Measurements from ENCODE around the gene PLXNA1. TPM values are rescaled to one million over a fixed set of nuclear protein-coding genes. Genes with fewer than 3 reads are reported as not detected.

Gene PLXNA1
- total and polyA plus RNA-seq, 2 experiments from 2014 or later: 11.0 to 73.5 TPM

GRCh38 chr3:126974756-126975155, 8.2 kb upstream of the PLXNA1 start (continued):
- TF ChIP-seq ZNF462 (CRISPR knock-in tag; IDR thresholded peaks at IDR 0.05): no peak
- TF ChIP-seq, protein P1, sequence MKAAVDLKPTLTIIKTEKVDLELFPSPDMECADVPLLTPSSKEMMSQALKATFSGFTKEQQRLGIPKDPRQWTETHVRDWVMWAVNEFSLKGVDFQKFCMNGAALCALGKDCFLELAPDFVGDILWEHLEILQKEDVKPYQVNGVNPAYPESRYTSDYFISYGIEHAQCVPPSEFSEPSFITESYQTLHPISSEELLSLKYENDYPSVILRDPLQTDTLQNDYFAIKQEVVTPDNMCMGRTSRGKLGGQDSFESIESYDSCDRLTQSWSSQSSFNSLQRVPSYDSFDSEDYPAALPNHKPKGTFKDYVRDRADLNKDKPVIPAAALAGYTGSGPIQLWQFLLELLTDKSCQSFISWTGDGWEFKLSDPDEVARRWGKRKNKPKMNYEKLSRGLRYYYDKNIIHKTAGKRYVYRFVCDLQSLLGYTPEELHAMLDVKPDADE (IDR thresholded peaks at IDR 0.05): no peak
- TF ChIP-seq EZH2 (IDR thresholded peaks at IDR 0.05; ENCODE audit: low read depth, unreplicated experiment): no peak
- no peak for TF ChIP-seq STAT1 (IDR thresholded peaks at IDR 0.05; ENCODE audit: unreplicated experiment)
- no peak for TF ChIP-seq JUNB (IDR thresholded peaks at IDR 0.05; ENCODE audit: unreplicated experiment)
- TF ChIP-seq, protein P2, sequence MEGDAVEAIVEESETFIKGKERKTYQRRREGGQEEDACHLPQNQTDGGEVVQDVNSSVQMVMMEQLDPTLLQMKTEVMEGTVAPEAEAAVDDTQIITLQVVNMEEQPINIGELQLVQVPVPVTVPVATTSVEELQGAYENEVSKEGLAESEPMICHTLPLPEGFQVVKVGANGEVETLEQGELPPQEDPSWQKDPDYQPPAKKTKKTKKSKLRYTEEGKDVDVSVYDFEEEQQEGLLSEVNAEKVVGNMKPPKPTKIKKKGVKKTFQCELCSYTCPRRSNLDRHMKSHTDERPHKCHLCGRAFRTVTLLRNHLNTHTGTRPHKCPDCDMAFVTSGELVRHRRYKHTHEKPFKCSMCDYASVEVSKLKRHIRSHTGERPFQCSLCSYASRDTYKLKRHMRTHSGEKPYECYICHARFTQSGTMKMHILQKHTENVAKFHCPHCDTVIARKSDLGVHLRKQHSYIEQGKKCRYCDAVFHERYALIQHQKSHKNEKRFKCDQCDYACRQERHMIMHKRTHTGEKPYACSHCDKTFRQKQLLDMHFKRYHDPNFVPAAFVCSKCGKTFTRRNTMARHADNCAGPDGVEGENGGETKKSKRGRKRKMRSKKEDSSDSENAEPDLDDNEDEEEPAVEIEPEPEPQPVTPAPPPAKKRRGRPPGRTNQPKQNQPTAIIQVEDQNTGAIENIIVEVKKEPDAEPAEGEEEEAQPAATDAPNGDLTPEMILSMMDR (conservative IDR thresholded peaks at IDR 0.05; ENCODE audit: low read depth in 2 of 2): no peak
- TF ChIP-seq CREB1 (CRISPR knock-in tag; IDR thresholded peaks at IDR 0.05; ENCODE audit: low read depth): no peak
- no peak for TF ChIP-seq REST (IDR thresholded peaks at IDR 0.05; ENCODE audit: unreplicated experiment)

Measured in GM23338 (cell line).